HCT116 (cell line): ENCODE results near the gene RNF39. TPM values are rescaled to one million over a fixed set of nuclear protein-coding genes. Genes with fewer than 3 reads are reported as not detected.

Source experiments
- ATAC-seq: fragments of 200-7000 bp; cut with Tn5 transposase; 2 replicates; pipeline ENCODE4 v1.9.1; 2020; ENCODE audit warnings: mild to moderate bottlenecking, moderate library complexity
- BruUV-seq: library from RNA; stranded (reverse); fragments of 400-500 nt; replicated peaks from 2 replicates; lab custom pipeline; 2021; lab: Mats Ljungman, UMichigan
- CTCF ChIA-PET: fragments of 300-600 bp; sonication (Branson Sonifier 250); formaldehyde crosslinking; loops from one replicate; lab custom pipeline; 2021; ENCODE audit warnings: antibody characterized with exemption; lab: Charles Lee
- POLR2A ChIA-PET: fragments of 300-600, 350-600 bp; sonication (Branson Sonifier 250); formaldehyde crosslinking; loops from one replicate; lab custom pipeline; 2021; ENCODE audit warnings: antibody characterized with exemption; lab: Charles Lee
- RAD21 ChIA-PET, 2 experiments: fragments of 300-600 bp; sonication (Branson Sonifier 250); formaldehyde crosslinking; loops; one replicate each; lab custom pipeline; 2023; ENCODE audit warnings: low total read pairs in 2 of 2; ENCODE audit not compliant: uncharacterized antibody in 2 of 2, unreplicated experiment in 2 of 2, low non-redundant PET in 1 of 2; lab: Charles Lee
- DNase-seq: peaks from one replicate; pipeline ENCODE4 v3.0.0-alpha.2; 2010; ENCODE audit warnings: low read depth, low spot score
- H2AFZ ChIP-seq: fragments of 200-600 bp; shearing (Covaris generic), sonication (generic); 2 replicates; pipeline ENCODE4 v1.6.1; 2017; ENCODE audit warnings: low read depth, mixed run types, mixed read lengths, antibody characterized with exemption, low read length; ENCODE audit not compliant: poor library complexity, severe bottlenecking
- H3K27ac ChIP-seq: 2 replicates; pipeline ENCODE4 v1.5.1; 2012; ENCODE audit warnings: low read depth, low read length
- H3K27me3 ChIP-seq: fragments of 200-600 bp; sonication (generic); 2 replicates; pipeline ENCODE4 v1.6.1; 2016; ENCODE audit warnings: mixed run types, low read length, mixed read lengths; ENCODE audit not compliant: insufficient read depth
- H3K36me3 ChIP-seq, 2 experiments: fragments of 200-500 bp in 1 of 2; fragments of 200-600 bp in 1 of 2; sonication (Bioruptor generic) in 1 of 2; sonication (generic) in 1 of 2; 2 replicates each; pipeline versions ENCODE4 v1.5.1 to v1.6.1; 2014 to 2016; ENCODE audit warnings: low read length in 2 of 2, inconsistent platforms in 1 of 2, mixed read lengths in 1 of 2, mixed run types in 1 of 2; ENCODE audit not compliant: insufficient read depth in 2 of 2, control insufficient read depth in 1 of 2
- H3K4me1 ChIP-seq, 2 experiments: fragments of 200-600 bp in 1 of 2; sonication (generic) in 1 of 2; 2 replicates each; pipeline versions ENCODE4 v1.5.1 to v1.6.1; 2012 to 2017; ENCODE audit warnings: low read length in 2 of 2, inconsistent platforms in 1 of 2, mild to moderate bottlenecking in 1 of 2, mixed read lengths in 1 of 2, mixed run types in 1 of 2, moderate library complexity in 1 of 2; ENCODE audit not compliant: insufficient read depth in 2 of 2, control insufficient read depth in 1 of 2
- H3K4me2 ChIP-seq: fragments of 200-600 bp; sonication (generic); 2 replicates; pipeline ENCODE4 v1.6.1; 2017; ENCODE audit warnings: mixed run types, low read length, mixed read lengths
- H3K4me3 ChIP-seq, 2 experiments: fragments of 200-600 bp in 1 of 2; sonication (generic) in 1 of 2; replicated peaks in 1 of 2; 2 replicates each; pipeline ENCODE4 v1.5.1; 2011 to 2016; ENCODE audit warnings: low read length in 2 of 2, control low read depth in 1 of 2, low read depth in 1 of 2, mild to moderate bottlenecking in 1 of 2, mixed read lengths in 1 of 2, mixed run types in 1 of 2
- H3K79me2 ChIP-seq: fragments of 200-600 bp; sonication (generic); 2 replicates; pipeline ENCODE4 v1.6.1; 2017; ENCODE audit warnings: mild to moderate bottlenecking, mixed run types, low read length, moderate library complexity, mixed read lengths; ENCODE audit not compliant: insufficient read depth
- H3K9ac ChIP-seq: fragments of 200-600 bp; sonication (generic); 2 replicates; pipeline ENCODE4 v1.6.1; 2016; ENCODE audit warnings: low read length, mixed read lengths
- H3K9me2 ChIP-seq: fragments of 200-600 bp; sonication (generic), shearing (Covaris generic); 2 replicates; pipeline ENCODE4 v1.6.1; 2017; ENCODE audit warnings: mixed run types, mild to moderate bottlenecking, moderate library complexity; ENCODE audit not compliant: insufficient read depth
- H3K9me3 ChIP-seq, 2 experiments: fragments of 200-500 bp in 1 of 2; fragments of 200-600 bp in 1 of 2; sonication (Bioruptor generic) in 1 of 2; sonication (generic) in 1 of 2; 2 replicates each; pipeline ENCODE4 v1.6.1; 2014 to 2017; ENCODE audit warnings: low read length in 2 of 2, mixed read lengths in 2 of 2, inconsistent platforms in 1 of 2, low read depth in 1 of 2, mild to moderate bottlenecking in 1 of 2, mixed run types in 1 of 2, moderate library complexity in 1 of 2; ENCODE audit not compliant: control insufficient read depth in 1 of 2, insufficient read depth in 1 of 2
- H4K20me1 ChIP-seq: fragments of 200-600 bp; sonication (generic), shearing (Covaris generic); 2 replicates; pipeline ENCODE4 v1.6.1; 2017; ENCODE audit warnings: mixed run types, mild to moderate bottlenecking, moderate library complexity; ENCODE audit not compliant: insufficient read depth
- CBX3 ChIP-seq: IDR thresholded peaks from 2 replicates; pipeline ENCODE4 v1.6.1; 2012; ENCODE audit warnings: low read depth
- CEBPB ChIP-seq: IDR thresholded peaks from 2 replicates; pipeline ENCODE4 v1.6.1; 2012; ENCODE audit warnings: low read depth
- EGR1 ChIP-seq: IDR thresholded peaks from 2 replicates; pipeline ENCODE4 v1.6.1; 2012; ENCODE audit warnings: low read depth
- ELF1 ChIP-seq: IDR thresholded peaks from 2 replicates; pipeline ENCODE4 v1.6.1; 2012; ENCODE audit warnings: low read depth, borderline replicate concordance
- EZH2 ChIP-seq: fragments of 200-600 bp; sonication (generic); IDR thresholded peaks from 2 replicates; pipeline ENCODE4 v1.6.1; 2017; ENCODE audit warnings: antibody characterized with exemption, mixed run types
- FOSL1 ChIP-seq: IDR thresholded peaks from 2 replicates; pipeline ENCODE4 v1.6.1; 2012; ENCODE audit warnings: low read depth
- JUND ChIP-seq: IDR thresholded peaks from 2 replicates; pipeline ENCODE4 v1.6.1; 2012
- MAX ChIP-seq: IDR thresholded peaks from 2 replicates; pipeline ENCODE4 v1.6.1; 2012
- POLR2A ChIP-seq: IDR thresholded peaks from 2 replicates; pipeline ENCODE4 v1.7.0; 2011; ENCODE audit warnings: borderline replicate concordance; ENCODE audit not compliant: insufficient read depth, insufficient read length; ENCODE audit errors: extremely low read depth
- POLR2AphosphoS5 ChIP-seq: IDR thresholded peaks from 2 replicates; pipeline ENCODE4 v1.6.1; 2011; ENCODE audit warnings: mild to moderate bottlenecking, low read depth, low read length, moderate library complexity
- REST ChIP-seq: IDR thresholded peaks from 2 replicates; pipeline ENCODE4 v1.6.1; 2012; ENCODE audit warnings: low read depth
- SIN3A ChIP-seq: IDR thresholded peaks from 2 replicates; pipeline ENCODE4 v1.6.1; 2012; ENCODE audit warnings: low read depth
- SP1 ChIP-seq: IDR thresholded peaks from 2 replicates; pipeline ENCODE4 v1.6.1; 2012; ENCODE audit warnings: low read depth
- TCF7L2 ChIP-seq: IDR thresholded peaks from 2 replicates; pipeline ENCODE4 v1.7.0; 2011; ENCODE audit warnings: borderline replicate concordance, inconsistent platforms; ENCODE audit not compliant: insufficient read depth, insufficient read length; ENCODE audit errors: extremely low read depth
- YY1 ChIP-seq: IDR thresholded peaks from 2 replicates; pipeline ENCODE4 v1.6.1; 2011; ENCODE audit warnings: low read length, low read depth, moderate library complexity, mild to moderate bottlenecking; ENCODE audit not compliant: insufficient replicate concordance; ENCODE audit errors: extremely low read depth
- ZFX ChIP-seq: fragments of 450-650 bp; IDR thresholded peaks from 2 replicates; pipeline ENCODE4 v1.6.1; 2017
- intact Hi-C: fragments of 100-400 bp; cut with micrococcal nuclease; formaldehyde crosslinking; loops from 2 replicates; pipeline ENCODE4 v1.10.0; 2022
- total RNA-seq: library from RNA; stranded (reverse); gene quantifications from one replicate; pipeline ENCODE4 v1.2.1, GENCODE V29; 2021; ENCODE audit not compliant: unreplicated experiment

Gene RNF39
- total RNA-seq, 1 experiment from 2014 or later, result 0.22 TPM

GRCh38 chr6:30041821-30042220, 33.7 kb downstream of the RNF39 start (continued):
- TF ChIP-seq REST (no peak), SP1 (no peak), ZFX (no peak), EGR1 (no peak)

- CTCF ChIA-PET, result no interaction called here
- Histone ChIP-seq H4K20me1 (no peaks in the 10 kb centered on the region), H3K9me3 (no peaks in the 10 kb centered on the region), H3K27me3 (no peaks in the 10 kb centered on the region), H3K4me1 (no peaks in the 10 kb centered on the region), H2AFZ (no peak overlapping the region), H3K9me2 (no peaks in the 10 kb centered on the region), H3K27ac (no peak overlapping the region), H3K9ac (no peak overlapping the region), H3K36me3 (no peaks in the 10 kb centered on the region), H3K4me3 (no peak overlapping the region), H3K4me2 (no peak overlapping the region), H3K79me2 (no peaks in the 10 kb centered on the region)
- no peak for TF ChIP-seq SIN3A
- no peak for TF ChIP-seq CBX3
- TF ChIP-seq MAX, result no peak
- no peak for TF ChIP-seq POLR2AphosphoS5
- TF ChIP-seq JUND, result no peak
- no peak for TF ChIP-seq POLR2A
- no peak for TF ChIP-seq CEBPB
- TF ChIP-seq TCF7L2, result no peak
- TF ChIP-seq ELF1, result no peak
- TF ChIP-seq YY1, result no peak
- TF ChIP-seq REST, result no peak
- no peak for TF ChIP-seq FOSL1
- no peak for TF ChIP-seq EZH2
- intact Hi-C loops, result no loop called here
- POLR2A ChIA-PET, result no interaction called here
- no peak for ATAC-seq
- DNase-seq, result no peak
- RAD21 ChIA-PET, result no interaction called here
- no TSS peak for BruUV-seq
Observed at GRCh38 chr6:30041221-30041620, 34.3 kb downstream of the RNF39 start.
